H9 (cell line): Measurements from ENCODE around the gene SGIP1. TPM values are rescaled to one million over a fixed set of nuclear protein-coding genes. Genes with fewer than 3 reads are reported as not detected.

Source experiments
- DNase-seq: peaks from one replicate; pipeline ENCODE4 v3.0.0-alpha.2; 2017
- H2AFZ ChIP-seq: one replicate; pipeline ENCODE4 v1.6.1; 2013; ENCODE audit warnings: mild to moderate bottlenecking, low read length, control low read depth, moderate library complexity
- H2AK5ac ChIP-seq: 2 replicates; pipeline ENCODE4 v1.6.1; 2013; ENCODE audit warnings: low read length, control low read depth, mixed read lengths; ENCODE audit not compliant: insufficient read length
- H2BK120ac ChIP-seq: one replicate; pipeline ENCODE4 v1.6.1; 2013; ENCODE audit warnings: low read depth, mild to moderate bottlenecking, low read length, control low read depth, inconsistent platforms; ENCODE audit not compliant: poor library complexity, severe bottlenecking
- H2BK12ac ChIP-seq: 2 replicates; pipeline ENCODE4 v1.6.1; 2013; ENCODE audit warnings: low read length, control low read depth, mixed read lengths, low read depth; ENCODE audit not compliant: insufficient read length
- H2BK15ac ChIP-seq: 2 replicates; pipeline ENCODE4 v1.6.1; 2013; ENCODE audit warnings: low read depth, low read length, control low read depth
- H2BK20ac ChIP-seq: one replicate; pipeline ENCODE4 v1.6.1; 2013; ENCODE audit warnings: low read depth, mild to moderate bottlenecking, low read length, control low read depth, inconsistent platforms; ENCODE audit not compliant: poor library complexity, severe bottlenecking
- H2BK5ac ChIP-seq: 2 replicates; pipeline ENCODE4 v1.6.1; 2013; ENCODE audit warnings: low read length, control low read depth, mixed read lengths; ENCODE audit not compliant: insufficient read length
- H3K14ac ChIP-seq: 2 replicates; pipeline ENCODE4 v1.6.1; 2013; ENCODE audit warnings: low read length, control low read depth; ENCODE audit not compliant: insufficient read depth
- H3K18ac ChIP-seq: 2 replicates; pipeline ENCODE4 v1.6.1; 2013; ENCODE audit warnings: low read depth, mild to moderate bottlenecking, mixed read lengths, low read length, control low read depth; ENCODE audit not compliant: insufficient read length
- H3K23ac ChIP-seq: 2 replicates; pipeline ENCODE4 v1.6.1; 2013; ENCODE audit warnings: low read length, control low read depth, mixed read lengths, low read depth; ENCODE audit not compliant: insufficient read length
- H3K23me2 ChIP-seq: 2 replicates; pipeline ENCODE4 v1.6.1; 2013; ENCODE audit warnings: low read depth, mild to moderate bottlenecking, mixed read lengths, low read length, control low read depth; ENCODE audit not compliant: insufficient read length, poor library complexity, severe bottlenecking
- H3K27ac ChIP-seq: 2 replicates; pipeline ENCODE4 v1.5.1; 2013; ENCODE audit warnings: low read length, control low read depth, mixed read lengths, low read depth; ENCODE audit not compliant: insufficient read length
- H3K27me3 ChIP-seq: 2 replicates; pipeline ENCODE4 v1.6.1; 2013; ENCODE audit warnings: low read length, control low read depth, inconsistent platforms; ENCODE audit not compliant: insufficient read depth
- H3K4ac ChIP-seq: 2 replicates; pipeline ENCODE4 v1.6.1; 2013; ENCODE audit warnings: low read depth, mild to moderate bottlenecking, control low read depth, inconsistent platforms, low read length, moderate library complexity
- H3K4me1 ChIP-seq: 2 replicates; pipeline ENCODE4 v1.6.1; 2013; ENCODE audit warnings: low read length, control low read depth, inconsistent platforms; ENCODE audit not compliant: insufficient read depth
- H3K4me2 ChIP-seq: 2 replicates; pipeline ENCODE4 v1.6.1; 2013; ENCODE audit warnings: low read length, control low read depth, mixed read lengths; ENCODE audit not compliant: insufficient read length, insufficient read depth
- H3K56ac ChIP-seq: 2 replicates; pipeline ENCODE4 v1.6.1; 2013; ENCODE audit warnings: low read depth, mild to moderate bottlenecking, mixed read lengths, low read length, control low read depth; ENCODE audit not compliant: insufficient read length
- H3K79me1 ChIP-seq: 2 replicates; pipeline ENCODE4 v1.6.1; 2013; ENCODE audit warnings: low read depth, mild to moderate bottlenecking, moderate library complexity, low read length, control low read depth, inconsistent platforms; ENCODE audit not compliant: insufficient read depth, poor library complexity, severe bottlenecking
- H3K79me2 ChIP-seq: 2 replicates; pipeline ENCODE4 v1.6.1; 2013; ENCODE audit warnings: low read length, control low read depth, inconsistent platforms; ENCODE audit not compliant: insufficient read depth
- H3K9ac ChIP-seq: 2 replicates; pipeline ENCODE4 v1.6.1; 2013; ENCODE audit warnings: low read length, control low read depth, mixed read lengths; ENCODE audit not compliant: insufficient read length; ENCODE audit errors: extremely low read depth
- H3K9me3 ChIP-seq: one replicate; pipeline ENCODE4 v1.6.1; 2013; ENCODE audit warnings: low read depth, low read length, inconsistent platforms; ENCODE audit not compliant: control insufficient read depth
- H3T11ph ChIP-seq: one replicate; pipeline ENCODE4 v1.6.1; 2013; ENCODE audit warnings: mild to moderate bottlenecking, low read length, control low read depth, inconsistent platforms
- H4K20me1 ChIP-seq: one replicate; pipeline ENCODE4 v1.6.1; 2013; ENCODE audit not compliant: control insufficient read depth, insufficient read length, insufficient read depth
- H4K5ac ChIP-seq: 2 replicates; pipeline ENCODE4 v1.6.1; 2013; ENCODE audit warnings: low read depth, mild to moderate bottlenecking, mixed read lengths, low read length, control low read depth; ENCODE audit not compliant: insufficient read length
- H4K8ac ChIP-seq: replicated peaks from 2 replicates; pipeline ENCODE4 v1.6.1; 2013; ENCODE audit warnings: low read length, control low read depth, mixed read lengths, low read depth; ENCODE audit not compliant: insufficient read length
- H4K91ac ChIP-seq: 2 replicates; pipeline ENCODE4 v1.6.1; 2013; ENCODE audit warnings: low read depth, mild to moderate bottlenecking, moderate library complexity, mixed read lengths, low read length, control low read depth; ENCODE audit not compliant: insufficient read length
- H3K27ac Mint-ChIP-seq, 3 experiments: 2 replicates in 2 of 3; 3 replicates in 1 of 3; pipeline ENCODE4 v1.8.0; 2020 to 2021; ENCODE audit warnings: mixed read lengths in 3 of 3, mild to moderate bottlenecking in 1 of 3, moderate library complexity in 1 of 3
- H3K27me3 Mint-ChIP-seq: 2 replicates; pipeline ENCODE4 v1.8.0; 2021; ENCODE audit warnings: low read depth, mild to moderate bottlenecking, moderate library complexity, mixed read lengths
- H3K36me3 Mint-ChIP-seq, 3 experiments: 2 replicates in 2 of 3; 3 replicates in 1 of 3; pipeline ENCODE4 v1.8.0; 2020 to 2021; ENCODE audit warnings: low read depth in 3 of 3, mixed read lengths in 3 of 3; ENCODE audit not compliant: insufficient read depth in 1 of 3
- H3K4me1 Mint-ChIP-seq, 2 experiments: 2 replicates each; pipeline ENCODE4 v1.8.0; 2020; ENCODE audit warnings: mixed read lengths in 2 of 2
- H3K4me3 Mint-ChIP-seq, 2 experiments: 2 replicates in 1 of 2; 3 replicates in 1 of 2; pipeline ENCODE4 v1.8.0; 2020 to 2021; ENCODE audit warnings: mild to moderate bottlenecking in 2 of 2, mixed read lengths in 2 of 2, moderate library complexity in 1 of 2
- H3K9me3 Mint-ChIP-seq, 2 experiments: 2 replicates in 1 of 2; 3 replicates in 1 of 2; pipeline ENCODE4 v1.8.0; 2020; ENCODE audit warnings: mild to moderate bottlenecking in 2 of 2, mixed read lengths in 2 of 2, moderate library complexity in 1 of 2
- CTCF ChIP-seq: fragments of 200-600 bp; sonication (generic); conservative IDR thresholded peaks from 3 replicates; pipeline ENCODE4 v1.8.0; 2021; ENCODE audit warnings: antibody characterized with exemption, mild to moderate bottlenecking
- WGBS: extraction: QIAGEN DNeasy Blood & Tissue Kit; methylation state at CpG from one replicate; pipeline ENCODE4 v1.1.7; 2013; ENCODE audit warnings: missing lambda C conversion rate, low lambda C conversion rate, mixed read lengths; ENCODE audit not compliant: insufficient read length; ENCODE audit errors: extremely low coverage; 5-methylcytosine and 5-hydroxymethylcytosine counted together
- total RNA-seq: library from RNA; stranded (reverse); gene quantifications from 2 replicates; pipeline ENCODE4 v1.2.1, GENCODE V29; 2021

Gene SGIP1
- total RNA-seq, 1 experiment from 2014 or later: 1.5 TPM

GRCh38 chr1:66641891-66642473, 108.0 kb downstream of the SGIP1 start:
- no peak overlapping the region for H3K4me2 ChIP-seq
- no peak overlapping the region for H2BK5ac ChIP-seq
- no peak overlapping the region for H2AK5ac ChIP-seq
- no peak overlapping the region for H3K4ac ChIP-seq
- H3K4me1 ChIP-seq: no peaks in the 10 kb centered on the region
- TF ChIP-seq CTCF: no peak
- Mint-ChIP-seq H3K4me1 (peaks cover 9 to 14% of the 10 kb centered on the region in 2 experiments), H3K27ac (peak overlapping the region in 2 of 3 experiments; percentile 13 to 78; a peak in 2 of 7 replicates), H3K27me3 (no peaks in the 10 kb centered on the region), H3K9me3 (no peaks in the 10 kb centered on the region), H3K36me3 (no peaks in the 10 kb centered on the region), H3K4me3 (no peak overlapping the region)
- H2AFZ ChIP-seq: no peak overlapping the region
- H3K9me3 ChIP-seq: no peaks in the 10 kb centered on the region
- no peaks in the 10 kb centered on the region for H4K20me1 ChIP-seq
- H4K8ac ChIP-seq: no peak overlapping the region
- H2BK20ac ChIP-seq: no peak overlapping the region
- no peak overlapping the region for H3K56ac ChIP-seq
- H3K27me3 ChIP-seq: no peaks in the 10 kb centered on the region
- no peaks in the 10 kb centered on the region for H3K23me2 ChIP-seq
- no peak overlapping the region for H2BK12ac ChIP-seq
- H2BK15ac ChIP-seq: no peak overlapping the region
- H3K79me1 ChIP-seq: no peaks in the 10 kb centered on the region
- H3K23ac ChIP-seq: no peak overlapping the region
- H3K27ac ChIP-seq: no peak overlapping the region
- no peak overlapping the region for H3K14ac ChIP-seq
- H3K18ac ChIP-seq: no peak overlapping the region
- H2BK120ac ChIP-seq: no peak overlapping the region
- DNase-seq: no peak
- H3K9ac ChIP-seq: no peak overlapping the region
- H4K5ac ChIP-seq: no peak overlapping the region
- no peaks in the 10 kb centered on the region for H3K79me2 ChIP-seq
- no peak overlapping the region for H3T11ph ChIP-seq
- WGBS: no CpG with 5 or more reads among the region's 4 CpGs
- no peak overlapping the region for H4K91ac ChIP-seq
